ENCODE data around the gene ATG3.

GRCh38 chr3:112564940-112565305 lies 3.2 kb upstream of the ATG3 start:
- TF ChIP-seq EP300 (IDR thresholded peaks at IDR 0.05; ENCODE audit: borderline replicate concordance) (no peak), USF1 (IDR thresholded peaks at IDR 0.05) (no peak), TCF12 (IDR thresholded peaks at IDR 0.05; ENCODE audit: low read depth) (no peak), RAD21 (IDR thresholded peaks at IDR 0.05; ENCODE audit: low read depth) (no peak), CEBPB (IDR thresholded peaks at IDR 0.05) (no peak), REST (IDR thresholded peaks at IDR 0.05; ENCODE audit: low read depth) (no peak)
